DOHH2 (cell line): ENCODE results near the gene INHBB.

Experiments
- CTCF ChIP-seq: fragments of 200-600 bp; sonication (generic); IDR thresholded peaks from one replicate; pipeline ENCODE4 v1.5.1; 2014; ENCODE audit warnings: antibody characterized with exemption, mild to moderate bottlenecking, low read depth, low read length; ENCODE audit not compliant: poor library complexity, severe bottlenecking
- EZH2phosphoT487 ChIP-seq: fragments of 200-600 bp; sonication (generic); IDR thresholded peaks from 2 replicates; pipeline ENCODE4 v1.6.1; 2017; ENCODE audit warnings: borderline replicate concordance, mild to moderate bottlenecking, antibody characterized with exemption, low read length, moderate library complexity, mixed read lengths

DNA sequence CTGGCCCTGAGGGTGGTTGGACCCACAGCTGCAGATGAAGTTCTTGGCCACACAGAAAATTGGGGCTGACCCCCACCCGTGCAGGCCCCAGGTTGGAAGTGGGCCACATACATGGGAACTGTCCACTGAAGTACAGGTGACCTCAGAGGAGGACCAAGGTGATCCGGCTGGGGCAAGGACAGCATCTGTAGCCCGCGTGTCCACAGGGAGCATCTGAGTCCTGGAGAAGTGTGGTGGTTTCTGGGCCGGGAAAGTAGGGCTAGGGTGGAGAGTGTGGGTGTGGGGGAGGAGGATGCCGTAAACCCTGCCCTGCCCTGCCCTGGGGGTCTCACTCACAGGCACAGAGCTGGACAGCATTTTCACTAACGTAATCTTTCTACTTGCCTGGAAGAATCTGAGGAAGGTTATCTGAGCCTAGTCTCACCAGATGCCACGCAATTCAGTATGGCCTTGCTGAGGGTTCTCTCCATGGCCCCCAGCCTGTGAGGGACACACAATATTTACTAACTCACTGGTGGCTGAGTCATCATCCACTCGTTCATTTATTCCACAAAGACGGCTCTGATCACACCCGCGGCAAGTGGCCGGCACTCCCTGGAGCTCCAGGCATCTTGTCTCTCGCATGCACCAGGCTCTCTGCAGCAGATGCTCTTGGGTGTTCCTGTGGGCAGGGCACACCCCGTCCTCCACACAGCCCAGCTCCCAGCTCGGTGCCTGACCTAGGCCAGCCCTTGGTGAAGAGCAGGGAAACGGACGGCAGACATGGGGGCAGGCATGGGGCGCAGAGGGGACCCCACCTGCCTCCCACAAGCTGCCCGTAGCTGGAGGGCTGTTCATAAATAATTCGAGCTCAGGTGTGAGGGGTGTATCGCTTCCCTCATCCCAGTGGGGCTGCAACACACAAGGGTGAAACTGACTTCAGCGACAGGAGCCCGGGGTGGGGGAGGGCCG is 51.2 kb downstream of the INHBB start:
- TF ChIP-seq CTCF (no peak), EZH2phosphoT487 (no peak)
